ENCODE measurements around the gene C3orf70.
"Not testable (repeated sequence)": the region's sequence is repeated elsewhere in the genome, so short reads cannot be mapped to it uniquely, and the experiment has no call there.

Gene C3orf70

GRCh38 chr3:185151101-185151963 lies 1.5 kb downstream of the C3orf70 start:
- DNase-seq, result no peak

- DNase-seq, result no peak
These were observed 2.3 kb downstream of the C3orf70 start for GRCh38 chr3:185150561-185150960.

GRCh38 chr3:185149591-185149990 lies 3.3 kb downstream of the C3orf70 start:
- no peak for DNase-seq

GRCh38 chr3:185145511-185145910 lies 7.3 kb downstream of the C3orf70 start:
- DNase-seq, result no peak

GRCh38 chr3:185144784-185145183 lies 8.1 kb downstream of the C3orf70 start:
- no peak for DNase-seq

GRCh38 chr3:185137821-185138220 lies 15.0 kb downstream of the C3orf70 start:
- no peak for DNase-seq

- no peak for DNase-seq
These were observed 18.4 kb downstream of the C3orf70 start for GRCh38 chr3:185134509-185134908.

- no peak for DNase-seq
These were observed 21.1 kb downstream of the C3orf70 start for GRCh38 chr3:185131602-185132256.

GRCh38 chr3:185129083-185129482 lies 23.8 kb downstream of the C3orf70 start:
- DNase-seq, result no peak

- DNase-seq, result no peak
These were observed 26.7 kb downstream of the C3orf70 start for GRCh38 chr3:185126201-185126600.

- no peak for DNase-seq
These were observed 32.7 kb downstream of the C3orf70 start for GRCh38 chr3:185120126-185120525.

GRCh38 chr3:185115371-185115770 lies 37.5 kb downstream of the C3orf70 start:
- no peak for DNase-seq

GRCh38 chr3:185114756-185115155 lies 38.1 kb downstream of the C3orf70 start:
- no peak for DNase-seq

- DNase-seq, result no peak
These were observed 40.7 kb downstream of the C3orf70 start for GRCh38 chr3:185112186-185112585.

- not testable (repeated sequence) for DNase-seq
These were observed 43.8 kb downstream of the C3orf70 start for GRCh38 chr3:185109012-185109411.

- DNase-seq, result not testable (repeated sequence)
These were observed 46.5 kb downstream of the C3orf70 start for GRCh38 chr3:185106256-185106890.

GRCh38 chr3:185103359-185104127 lies 49.3 kb downstream of the C3orf70 start:
- DNase-seq, result no peak

GRCh38 chr3:185094697-185095096 lies 58.2 kb downstream of the C3orf70 start:
- DNase-seq, result no peak

- DNase-seq, result no peak
These were observed 59.7 kb downstream of the C3orf70 start for GRCh38 chr3:185093116-185093515.

GRCh38 chr3:185090811-185091210 lies 62.0 kb downstream of the C3orf70 start:
- DNase-seq, result no peak

GRCh38 chr3:185089751-185090150 lies 63.1 kb downstream of the C3orf70 start:
- DNase-seq, result no peak

- no peak for DNase-seq
These were observed 63.5 kb downstream of the C3orf70 start for GRCh38 chr3:185089343-185089742.

GRCh38 chr3:185087419-185087818 lies 65.4 kb downstream of the C3orf70 start:
- no peak for DNase-seq

Data from NCI-H187 treated with DMSO at 0.1 percent for 48 hours (cell line).